ENCODE data around the gene TRIM42.

The TRIM42 gene

DNA sequence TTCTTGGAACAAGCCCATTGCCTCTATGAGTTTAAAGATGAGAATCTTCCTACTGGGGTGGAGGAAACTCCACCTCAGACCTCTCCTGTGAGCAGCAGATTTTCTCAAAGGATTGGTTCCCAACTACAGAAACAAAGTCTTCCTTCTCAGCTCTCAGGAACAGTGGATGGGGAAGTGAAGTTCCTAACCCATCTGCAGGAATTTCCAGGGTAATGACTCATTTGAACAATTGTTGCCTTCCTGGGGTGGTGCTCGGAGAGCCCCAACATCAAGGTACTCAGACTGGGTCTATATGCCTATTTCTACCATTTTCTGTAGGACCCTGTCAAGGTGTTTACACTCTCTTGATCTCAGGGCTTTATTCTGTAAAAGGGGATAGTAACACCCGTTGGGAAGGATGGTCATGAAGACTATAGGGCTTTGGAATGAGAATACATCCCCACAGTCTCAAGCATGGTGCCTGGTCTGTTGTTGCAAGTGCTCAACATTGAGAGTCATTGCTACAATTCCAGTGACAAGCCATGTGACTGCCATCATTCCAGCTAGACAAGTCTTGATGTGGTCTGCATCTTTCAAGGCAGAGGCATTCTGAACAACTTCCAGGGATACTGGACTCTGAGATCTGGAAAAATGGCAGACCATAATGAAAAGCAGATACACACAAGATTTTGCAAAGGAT is 33.0 kb downstream of the TRIM42 start:
- DNase-seq (ENCODE audit: low spot score) = no peak

- DNase-seq (ENCODE audit: low spot score) = no peak
Measured at GRCh38 chr3:140711390-140712035, 33.6 kb downstream of the TRIM42 start.

DNA sequence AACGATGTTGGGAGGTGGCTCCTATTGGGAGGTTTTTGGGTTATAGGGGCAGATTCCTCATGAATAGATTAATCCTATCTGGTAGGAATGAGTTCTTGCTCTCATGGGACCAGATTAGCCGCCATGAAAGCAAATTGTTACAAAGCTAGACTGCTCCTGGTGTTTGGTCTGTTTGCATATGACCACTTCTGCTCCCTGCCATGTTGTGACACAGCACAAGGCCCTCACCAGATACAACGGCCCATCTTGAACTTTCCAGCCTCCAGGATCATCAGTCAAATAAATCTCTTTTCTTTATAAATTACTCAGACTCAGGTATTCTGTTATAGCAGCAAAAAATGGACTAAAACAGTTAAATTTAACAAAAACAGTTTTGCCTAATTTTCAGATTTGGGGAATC is 34.4 kb downstream of the TRIM42 start:
- no peak for DNase-seq (ENCODE audit: low spot score)

DNA sequence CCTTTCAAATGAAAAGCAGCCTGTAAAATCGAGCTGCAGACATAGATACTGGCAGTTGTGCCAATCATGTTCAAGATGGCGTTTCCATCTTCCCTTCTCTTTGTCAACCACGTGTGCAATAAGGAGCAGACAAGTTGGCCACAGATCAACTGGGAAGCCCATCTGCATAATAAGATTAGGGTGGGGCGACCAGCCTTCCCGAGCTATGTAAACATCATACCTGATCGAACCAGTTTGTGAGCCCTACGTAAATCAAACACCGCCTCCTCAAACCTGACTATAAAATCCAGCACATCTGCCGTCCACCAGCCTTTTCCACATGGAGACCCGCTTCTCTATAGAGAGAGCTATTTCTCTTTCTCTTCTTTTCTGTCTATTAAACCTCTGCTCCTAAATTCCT is 37.2 kb downstream of the TRIM42 start:
- DNase-seq (ENCODE audit: low spot score) = no peak

- DNase-seq (ENCODE audit: low spot score) = no peak
Measured at GRCh38 chr3:140717921-140718320, 40.1 kb downstream of the TRIM42 start.

DNA sequence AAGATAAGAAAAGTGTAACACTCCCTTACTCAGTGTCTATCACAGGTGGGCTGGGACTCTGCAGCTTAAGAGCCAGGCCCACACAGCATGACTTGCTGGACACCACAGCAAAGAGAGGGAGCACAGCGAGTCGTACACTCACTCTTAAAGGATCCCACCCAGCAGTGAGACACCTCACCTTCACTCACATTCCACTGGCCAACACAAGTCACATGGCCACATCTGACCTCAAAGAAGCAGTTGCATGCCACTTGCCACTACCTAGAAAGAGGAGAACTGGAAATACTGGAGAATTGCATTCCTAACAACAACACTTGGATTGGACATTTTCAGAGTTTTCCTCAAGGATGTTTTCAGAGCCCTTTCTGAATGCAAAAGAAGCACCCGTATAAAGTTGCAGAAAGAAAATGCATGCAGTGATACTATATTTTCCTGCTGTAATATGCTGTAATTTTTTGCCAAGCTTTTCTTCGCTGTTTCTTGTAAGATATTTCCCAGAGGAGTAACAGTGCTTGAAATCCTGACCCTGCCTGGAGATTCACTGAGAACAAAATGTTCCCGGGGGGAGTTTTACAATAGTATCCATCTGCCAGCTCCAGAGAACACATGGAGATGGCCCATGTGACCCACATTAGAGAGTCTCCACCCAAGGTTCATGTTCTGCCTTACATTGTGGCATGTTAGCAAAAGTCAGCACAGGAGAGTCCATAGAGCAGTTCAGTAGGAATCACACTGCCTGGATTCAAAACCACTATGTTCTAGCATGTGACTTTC is 42.2 kb downstream of the TRIM42 start:
- no peak for DNase-seq (ENCODE audit: low spot score)

DNA sequence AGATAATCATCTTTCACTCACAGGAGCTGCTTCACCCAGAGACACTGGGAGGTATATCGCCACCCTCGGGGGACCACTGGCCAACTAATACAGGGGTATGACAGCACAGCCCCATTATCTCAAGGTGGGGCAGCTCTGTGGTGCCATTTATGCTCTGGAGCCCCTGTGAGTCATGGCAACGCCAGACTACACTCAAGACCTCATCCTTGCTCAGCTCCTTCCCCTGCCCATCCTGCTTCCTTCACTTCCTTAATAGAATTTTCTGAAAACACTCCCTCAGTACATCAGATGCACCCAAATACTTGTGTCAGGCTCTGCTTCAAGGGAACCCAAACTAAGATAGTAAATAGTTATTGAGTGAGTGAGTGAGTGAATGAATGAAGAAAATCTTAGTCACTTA is 45.7 kb downstream of the TRIM42 start:
- no peak for DNase-seq (ENCODE audit: low spot score)

- no peak for DNase-seq (ENCODE audit: low spot score)
Measured at GRCh38 chr3:140724856-140725812, 47.3 kb downstream of the TRIM42 start.

DNA sequence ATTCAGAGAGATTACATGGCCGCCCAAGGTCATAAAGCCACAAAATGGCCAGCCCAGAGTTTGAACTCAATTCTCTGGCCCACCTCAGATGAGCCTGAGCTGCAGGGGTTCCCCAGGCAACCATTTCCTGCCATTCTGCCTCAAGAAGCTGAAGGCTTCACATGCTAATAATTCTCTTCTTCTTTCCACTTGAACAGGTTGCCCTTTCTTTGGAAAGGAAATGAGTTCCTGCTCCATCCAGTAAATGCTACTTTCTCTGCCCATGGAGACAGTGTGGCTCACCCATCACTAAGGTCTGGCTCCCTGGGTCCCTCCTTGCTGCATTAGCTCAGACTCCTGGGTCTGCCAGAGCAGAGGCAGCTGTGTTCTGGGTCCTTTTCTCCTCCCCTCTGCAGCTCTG is 48.2 kb downstream of the TRIM42 start:
- DNase-seq (ENCODE audit: low spot score) = no peak

- no peak for DNase-seq (ENCODE audit: low spot score)
Measured at GRCh38 chr3:140727886-140728285, 50.0 kb downstream of the TRIM42 start.

GRCh38 chr3:140731440-140732119 is 53.7 kb downstream of the TRIM42 start:
- DNase-seq (ENCODE audit: low spot score) = no peak

GRCh38 chr3:140733623-140734022 is 55.8 kb downstream of the TRIM42 start:
- DNase-seq (ENCODE audit: low spot score) = no peak

GRCh38 chr3:140736863-140737460 is 59.1 kb downstream of the TRIM42 start:
- peak; percentile 30 for DNase-seq (ENCODE audit: low spot score)

- DNase-seq (ENCODE audit: low spot score) = no peak
Measured at GRCh38 chr3:140742116-140742515, 64.3 kb downstream of the TRIM42 start.

DNA sequence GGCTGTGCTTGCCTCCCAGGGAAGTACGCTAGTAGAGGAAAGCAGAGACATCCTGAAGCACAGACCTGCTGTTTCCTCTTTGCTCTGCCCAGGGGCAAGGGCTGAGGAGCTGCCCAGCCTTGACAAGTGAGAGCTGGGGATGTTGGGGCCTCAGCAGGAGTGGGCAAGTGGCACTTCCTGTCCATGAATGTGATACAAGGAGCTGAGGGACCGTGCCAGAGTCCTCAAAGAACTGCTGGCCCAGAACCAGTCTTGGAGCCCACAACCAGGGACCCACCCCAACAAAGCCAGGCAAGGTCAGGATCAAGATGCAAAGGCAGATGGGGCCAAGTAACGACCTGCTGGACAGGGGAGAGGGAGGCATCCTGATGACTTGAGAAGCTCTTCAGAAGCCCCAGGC is 70.3 kb downstream of the TRIM42 start:
- no peak for DNase-seq (ENCODE audit: low spot score)

DNA sequence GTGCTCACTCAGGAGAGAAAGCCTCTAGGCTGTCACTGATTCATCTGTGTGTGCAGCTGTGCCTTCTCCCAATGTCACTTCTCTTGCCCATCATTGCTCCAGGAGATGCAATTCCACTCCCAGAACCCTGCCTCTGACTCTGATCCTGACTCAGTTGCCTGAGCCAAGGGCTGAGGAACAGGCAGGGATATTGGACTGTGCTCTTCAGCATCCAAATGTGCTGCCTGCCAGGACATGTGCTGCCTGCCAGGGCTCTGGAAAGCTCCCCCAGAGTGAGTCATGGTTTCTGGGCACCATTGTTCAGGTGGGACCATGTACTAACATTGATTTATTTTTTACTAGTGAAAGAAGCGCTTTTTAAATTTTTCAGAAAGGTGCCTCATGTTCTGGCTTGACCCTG is 71.0 kb downstream of the TRIM42 start:
- no peak for DNase-seq (ENCODE audit: low spot score)
